HCT116 (cell line): ENCODE results near the gene PRSS21. TPM values are rescaled to one million over a fixed set of nuclear protein-coding genes. Genes with fewer than 3 reads are reported as not detected.
A peak's percentile ranks its signal among the peaks of the same experiment; 100 is the strongest.

ENCODE experiments used
- ATAC-seq: fragments of 200-7000 bp; cut with Tn5 transposase; 2 replicates; pipeline ENCODE4 v1.9.1; 2020; ENCODE audit warnings: mild to moderate bottlenecking, moderate library complexity
- BruUV-seq: library from RNA; stranded (reverse); fragments of 400-500 nt; replicated peaks from 2 replicates; lab custom pipeline; 2021; lab: Mats Ljungman, UMichigan
- CTCF ChIA-PET: fragments of 300-600 bp; sonication (Branson Sonifier 250); formaldehyde crosslinking; loops from one replicate; lab custom pipeline; 2021; ENCODE audit warnings: antibody characterized with exemption; lab: Charles Lee
- POLR2A ChIA-PET: fragments of 300-600, 350-600 bp; sonication (Branson Sonifier 250); formaldehyde crosslinking; loops from one replicate; lab custom pipeline; 2021; ENCODE audit warnings: antibody characterized with exemption; lab: Charles Lee
- RAD21 ChIA-PET, 2 experiments: fragments of 300-600 bp; sonication (Branson Sonifier 250); formaldehyde crosslinking; loops; one replicate each; lab custom pipeline; 2023; ENCODE audit warnings: low total read pairs in 2 of 2; ENCODE audit not compliant: uncharacterized antibody in 2 of 2, unreplicated experiment in 2 of 2, low non-redundant PET in 1 of 2; lab: Charles Lee
- DNase-seq: peaks from one replicate; pipeline ENCODE4 v3.0.0-alpha.2; 2010; ENCODE audit warnings: low read depth, low spot score
- H2AFZ ChIP-seq: fragments of 200-600 bp; shearing (Covaris generic), sonication (generic); 2 replicates; pipeline ENCODE4 v1.6.1; 2017; ENCODE audit warnings: low read depth, mixed run types, mixed read lengths, antibody characterized with exemption, low read length; ENCODE audit not compliant: poor library complexity, severe bottlenecking
- H3K27ac ChIP-seq: 2 replicates; pipeline ENCODE4 v1.5.1; 2012; ENCODE audit warnings: low read depth, low read length
- H3K27me3 ChIP-seq: fragments of 200-600 bp; sonication (generic); 2 replicates; pipeline ENCODE4 v1.6.1; 2016; ENCODE audit warnings: mixed run types, low read length, mixed read lengths; ENCODE audit not compliant: insufficient read depth
- H3K36me3 ChIP-seq, 2 experiments: fragments of 200-500 bp in 1 of 2; fragments of 200-600 bp in 1 of 2; sonication (Bioruptor generic) in 1 of 2; sonication (generic) in 1 of 2; 2 replicates each; pipeline versions ENCODE4 v1.5.1 to v1.6.1; 2014 to 2016; ENCODE audit warnings: low read length in 2 of 2, inconsistent platforms in 1 of 2, mixed read lengths in 1 of 2, mixed run types in 1 of 2; ENCODE audit not compliant: insufficient read depth in 2 of 2, control insufficient read depth in 1 of 2
- H3K4me1 ChIP-seq, 2 experiments: fragments of 200-600 bp in 1 of 2; sonication (generic) in 1 of 2; 2 replicates each; pipeline versions ENCODE4 v1.5.1 to v1.6.1; 2012 to 2017; ENCODE audit warnings: low read length in 2 of 2, inconsistent platforms in 1 of 2, mild to moderate bottlenecking in 1 of 2, mixed read lengths in 1 of 2, mixed run types in 1 of 2, moderate library complexity in 1 of 2; ENCODE audit not compliant: insufficient read depth in 2 of 2, control insufficient read depth in 1 of 2
- H3K4me2 ChIP-seq: fragments of 200-600 bp; sonication (generic); 2 replicates; pipeline ENCODE4 v1.6.1; 2017; ENCODE audit warnings: mixed run types, low read length, mixed read lengths
- H3K4me3 ChIP-seq, 2 experiments: fragments of 200-600 bp in 1 of 2; sonication (generic) in 1 of 2; replicated peaks in 1 of 2; 2 replicates each; pipeline ENCODE4 v1.5.1; 2011 to 2016; ENCODE audit warnings: low read length in 2 of 2, control low read depth in 1 of 2, low read depth in 1 of 2, mild to moderate bottlenecking in 1 of 2, mixed read lengths in 1 of 2, mixed run types in 1 of 2
- H3K79me2 ChIP-seq: fragments of 200-600 bp; sonication (generic); 2 replicates; pipeline ENCODE4 v1.6.1; 2017; ENCODE audit warnings: mild to moderate bottlenecking, mixed run types, low read length, moderate library complexity, mixed read lengths; ENCODE audit not compliant: insufficient read depth
- H3K9ac ChIP-seq: fragments of 200-600 bp; sonication (generic); 2 replicates; pipeline ENCODE4 v1.6.1; 2016; ENCODE audit warnings: low read length, mixed read lengths
- H3K9me2 ChIP-seq: fragments of 200-600 bp; sonication (generic), shearing (Covaris generic); 2 replicates; pipeline ENCODE4 v1.6.1; 2017; ENCODE audit warnings: mixed run types, mild to moderate bottlenecking, moderate library complexity; ENCODE audit not compliant: insufficient read depth
- H3K9me3 ChIP-seq, 2 experiments: fragments of 200-500 bp in 1 of 2; fragments of 200-600 bp in 1 of 2; sonication (Bioruptor generic) in 1 of 2; sonication (generic) in 1 of 2; 2 replicates each; pipeline ENCODE4 v1.6.1; 2014 to 2017; ENCODE audit warnings: low read length in 2 of 2, mixed read lengths in 2 of 2, inconsistent platforms in 1 of 2, low read depth in 1 of 2, mild to moderate bottlenecking in 1 of 2, mixed run types in 1 of 2, moderate library complexity in 1 of 2; ENCODE audit not compliant: control insufficient read depth in 1 of 2, insufficient read depth in 1 of 2
- H4K20me1 ChIP-seq: fragments of 200-600 bp; sonication (generic), shearing (Covaris generic); 2 replicates; pipeline ENCODE4 v1.6.1; 2017; ENCODE audit warnings: mixed run types, mild to moderate bottlenecking, moderate library complexity; ENCODE audit not compliant: insufficient read depth
- EGR1 ChIP-seq: IDR thresholded peaks from 2 replicates; pipeline ENCODE4 v1.6.1; 2012; ENCODE audit warnings: low read depth
- ELF1 ChIP-seq: IDR thresholded peaks from 2 replicates; pipeline ENCODE4 v1.6.1; 2012; ENCODE audit warnings: low read depth, borderline replicate concordance
- EZH2phosphoT487 ChIP-seq: fragments of 200-600 bp; IDR thresholded peaks from 2 replicates; pipeline ENCODE4 v1.6.1; 2018; ENCODE audit warnings: antibody characterized with exemption, borderline replicate concordance
- FOSL1 ChIP-seq: IDR thresholded peaks from 2 replicates; pipeline ENCODE4 v1.6.1; 2012; ENCODE audit warnings: low read depth
- MAX ChIP-seq: IDR thresholded peaks from 2 replicates; pipeline ENCODE4 v1.6.1; 2012
- POLR2A ChIP-seq: IDR thresholded peaks from 2 replicates; pipeline ENCODE4 v1.7.0; 2011; ENCODE audit warnings: borderline replicate concordance; ENCODE audit not compliant: insufficient read depth, insufficient read length; ENCODE audit errors: extremely low read depth
- POLR2AphosphoS5 ChIP-seq: IDR thresholded peaks from 2 replicates; pipeline ENCODE4 v1.6.1; 2011; ENCODE audit warnings: mild to moderate bottlenecking, low read depth, low read length, moderate library complexity
- REST ChIP-seq: IDR thresholded peaks from 2 replicates; pipeline ENCODE4 v1.6.1; 2012; ENCODE audit warnings: low read depth
- SIN3A ChIP-seq: IDR thresholded peaks from 2 replicates; pipeline ENCODE4 v1.6.1; 2012; ENCODE audit warnings: low read depth
- SP1 ChIP-seq: IDR thresholded peaks from 2 replicates; pipeline ENCODE4 v1.6.1; 2012; ENCODE audit warnings: low read depth
- SRF ChIP-seq: IDR thresholded peaks from 2 replicates; pipeline ENCODE4 v1.6.1; 2012; ENCODE audit warnings: low read depth
- TCF7L2 ChIP-seq: IDR thresholded peaks from 2 replicates; pipeline ENCODE4 v1.7.0; 2011; ENCODE audit warnings: borderline replicate concordance, inconsistent platforms; ENCODE audit not compliant: insufficient read depth, insufficient read length; ENCODE audit errors: extremely low read depth
- YY1 ChIP-seq: IDR thresholded peaks from 2 replicates; pipeline ENCODE4 v1.6.1; 2011; ENCODE audit warnings: low read length, low read depth, moderate library complexity, mild to moderate bottlenecking; ENCODE audit not compliant: insufficient replicate concordance; ENCODE audit errors: extremely low read depth
- ZNF274 ChIP-seq: fragments of 200-500 bp; sonication (Bioruptor generic); IDR thresholded peaks from 2 replicates; pipeline ENCODE4 v1.6.1; 2014; ENCODE audit warnings: mild to moderate bottlenecking, low read depth, low read length, inconsistent platforms
- intact Hi-C: fragments of 100-400 bp; cut with micrococcal nuclease; formaldehyde crosslinking; loops from 2 replicates; pipeline ENCODE4 v1.10.0; 2022
- total RNA-seq: library from RNA; stranded (reverse); gene quantifications from one replicate; pipeline ENCODE4 v1.2.1, GENCODE V29; 2021; ENCODE audit not compliant: unreplicated experiment

Gene PRSS21
- total RNA-seq, 1 experiment from 2014 or later: 0.39 TPM

GRCh38 chr16:2773188-2773968, 43.7 kb upstream of the PRSS21 start (continued):
- TF ChIP-seq ELF1 (no peak), REST (no peak), YY1 (no peak), TCF7L2 (no peak), SRF (no peak), POLR2A (no peak)

- H3K9me2 ChIP-seq: no peaks in the 10 kb centered on the region
- no peak overlapping the region for H2AFZ ChIP-seq
- no peaks in the 10 kb centered on the region; the same call in 1 of the 2 replicates for H4K20me1 ChIP-seq
- ChIA-PET CTCF (no interaction called here), RAD21 (no interaction called here), POLR2A (interaction anchor here (1.0 kb wide), 1 partner anchor 10 kb away, joined by 3 read pairs; no protein-coding TSS in a partner anchor)
- peaks cover 11 to 46% of the 10 kb centered on the region in 2 experiments for H3K4me1 ChIP-seq
- intact Hi-C loops: no loop called here
- DNase-seq (no peak), ATAC-seq (no peak)
- H3K9me3 ChIP-seq: no peaks in the 10 kb centered on the region
- H3K9ac ChIP-seq: no peak overlapping the region
- H3K79me2 ChIP-seq: peaks cover 75% of the 10 kb centered on the region
- BruUV-seq: no TSS peak
- peak overlapping the region; percentile 26; the same call in 1 of the 2 replicates for H3K27ac ChIP-seq
- no peak overlapping the region for H3K4me2 ChIP-seq
- H3K4me3 ChIP-seq: no peak overlapping the region
- TF ChIP-seq ELF1 (no peak), ZNF274 (no peak), MAX (no peak), SP1 (no peak), EGR1 (no peak), YY1 (no peak), POLR2A (no peak), POLR2AphosphoS5 (no peak), EZH2phosphoT487 (no peak), SIN3A (no peak), FOSL1 (no peak)
- peaks cover 19 to 45% of the 10 kb centered on the region in 2 experiments for H3K36me3 ChIP-seq
- no peaks in the 10 kb centered on the region for H3K27me3 ChIP-seq
Measured at GRCh38 chr16:2774161-2774891, 42.7 kb upstream of the PRSS21 start.
